SU-DHL-6 (cell line): ENCODE results near the gene IFI35.

ENCODE experiments used
- H2AFZ ChIP-seq: fragments of 200-600 bp; sonication (generic); 2 replicates; pipeline ENCODE4 v1.6.1; 2014; ENCODE audit warnings: low read depth, mild to moderate bottlenecking, moderate library complexity, mixed read lengths, antibody characterized with exemption, low read length; ENCODE audit not compliant: severe bottlenecking
- H3F3A ChIP-seq: fragments of 200-600 bp; shearing (Covaris generic); 2 replicates; pipeline ENCODE4 v1.6.0; 2016; ENCODE audit warnings: antibody characterized with exemption, mild to moderate bottlenecking; ENCODE audit not compliant: insufficient read depth
- H3K27ac ChIP-seq: fragments of 200-600 bp; sonication (generic); 2 replicates; pipeline ENCODE4 v1.5.1; 2016; ENCODE audit warnings: low read depth, mild to moderate bottlenecking, low read length, moderate library complexity, mixed read lengths
- H3K27me3 ChIP-seq: fragments of 200-600 bp; sonication (generic), shearing (Covaris generic); 2 replicates; pipeline ENCODE4 v1.6.0; 2014; ENCODE audit warnings: mild to moderate bottlenecking, low read length
- H3K36me3 ChIP-seq: fragments of 200-600 bp; sonication (generic); 2 replicates; pipeline ENCODE4 v1.6.1; 2014; ENCODE audit warnings: mild to moderate bottlenecking, low read length, mixed read lengths
- H3K4me2 ChIP-seq: fragments of 300-600, 200-600 bp; shearing (Covaris generic), sonication (generic); 2 replicates; pipeline ENCODE4 v1.6.0; 2014; ENCODE audit warnings: low read length, low read depth, mild to moderate bottlenecking; ENCODE audit not compliant: poor library complexity, severe bottlenecking
- H3K4me3 ChIP-seq: fragments of 200-600 bp; sonication (generic); 2 replicates; pipeline ENCODE4 v1.5.1; 2014; ENCODE audit warnings: antibody characterized with exemption, low read length, mild to moderate bottlenecking, mixed read lengths; ENCODE audit not compliant: insufficient read depth, poor library complexity, severe bottlenecking
- H3K79me2 ChIP-seq: fragments of 200-600 bp; sonication (generic); 2 replicates; pipeline ENCODE4 v1.6.1; 2014; ENCODE audit warnings: mild to moderate bottlenecking, low read length, moderate library complexity; ENCODE audit not compliant: insufficient read depth
- H3K9ac ChIP-seq: fragments of 200-600 bp; sonication (generic); 2 replicates; pipeline ENCODE4 v1.7.0; 2014; ENCODE audit warnings: mild to moderate bottlenecking, low read length
- H3K9me2 ChIP-seq: fragments of 200-600 bp; sonication (generic); replicated peaks from 2 replicates; pipeline ENCODE4 v1.6.1; 2014; ENCODE audit warnings: low read length; ENCODE audit not compliant: insufficient read depth
- H3K9me3 ChIP-seq: fragments of 200-600 bp; sonication (generic); 2 replicates; pipeline ENCODE4 v1.6.1; 2014; ENCODE audit warnings: low read length, mixed read lengths; ENCODE audit not compliant: insufficient read depth
- H4K20me1 ChIP-seq: fragments of 200-600 bp; sonication (generic); 2 replicates; pipeline ENCODE4 v1.6.1; 2014; ENCODE audit warnings: low read depth, mild to moderate bottlenecking, antibody characterized with exemption, low read length, moderate library complexity, mixed read lengths
- CTCF ChIP-seq: fragments of 200-600 bp; sonication (generic); IDR thresholded peaks from one replicate; pipeline ENCODE4 v1.5.1; 2017; ENCODE audit warnings: antibody characterized with exemption, mild to moderate bottlenecking, low read length, moderate library complexity; ENCODE audit not compliant: insufficient read depth, poor library complexity, severe bottlenecking
- EZH2phosphoT487 ChIP-seq: fragments of 200-600 bp; sonication (generic), shearing (Covaris generic); conservative IDR thresholded peaks from 2 replicates; pipeline ENCODE4 v1.6.1; 2018; ENCODE audit warnings: mild to moderate bottlenecking, antibody characterized with exemption, low read length, moderate library complexity, mixed read lengths

Gene IFI35

GRCh38 chr17:43018932-43019331 is 12.3 kb downstream of the IFI35 start:
- H3F3A ChIP-seq: peaks cover 4% of the 10 kb centered on the region; the same call in 1 of the 2 replicates
- H4K20me1 ChIP-seq: no peaks in the 10 kb centered on the region
- no peak overlapping the region for H3K4me3 ChIP-seq
- H3K9ac ChIP-seq: no peak overlapping the region
- no peaks in the 10 kb centered on the region for H3K36me3 ChIP-seq
- H3K4me2 ChIP-seq: no peak overlapping the region
- no peaks in the 10 kb centered on the region for H3K27me3 ChIP-seq
- no peak overlapping the region for H2AFZ ChIP-seq
- no peaks in the 10 kb centered on the region for H3K9me3 ChIP-seq
- TF ChIP-seq EZH2phosphoT487: no peak
- TF ChIP-seq CTCF: no peak
- H3K9me2 ChIP-seq: no peaks in the 10 kb centered on the region
- H3K79me2 ChIP-seq: no peaks in the 10 kb centered on the region
- no peak overlapping the region for H3K27ac ChIP-seq

DNA sequence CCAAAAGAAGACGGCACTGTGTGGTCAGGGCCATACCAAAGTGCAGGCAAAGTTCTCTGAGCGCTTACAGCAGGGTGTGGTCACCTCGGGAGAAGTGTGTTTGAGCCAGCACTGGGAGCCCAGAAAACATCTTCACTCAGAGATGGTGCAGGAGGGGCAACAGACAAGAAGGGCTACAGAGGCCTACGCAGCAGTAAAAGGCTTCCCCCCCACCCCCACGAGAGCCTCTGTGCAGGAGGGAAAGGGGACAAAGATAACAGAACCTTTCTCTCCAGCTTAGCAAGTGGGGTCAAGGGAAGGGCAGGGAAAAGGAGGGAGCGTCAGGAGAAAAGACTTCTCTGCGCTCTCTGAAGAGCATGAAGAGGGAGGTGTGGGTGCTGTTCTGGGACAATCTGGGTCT is 12.8 kb downstream of the IFI35 start:
- Histone ChIP-seq H3K9me2 (no peaks in the 10 kb centered on the region), H3F3A (peaks cover 4% of the 10 kb centered on the region; the same call in 1 of the 2 replicates), H3K9me3 (no peaks in the 10 kb centered on the region), H4K20me1 (no peaks in the 10 kb centered on the region), H3K4me3 (no peak overlapping the region), H2AFZ (no peak overlapping the region), H3K27me3 (no peaks in the 10 kb centered on the region), H3K9ac (no peak overlapping the region), H3K79me2 (no peaks in the 10 kb centered on the region), H3K4me2 (no peak overlapping the region), H3K36me3 (no peaks in the 10 kb centered on the region), H3K27ac (no peak overlapping the region)
- TF ChIP-seq EZH2phosphoT487: no peak
- no peak for TF ChIP-seq CTCF

- H4K20me1 ChIP-seq: no peaks in the 10 kb centered on the region
- TF ChIP-seq EZH2phosphoT487: no peak
- no peak for TF ChIP-seq CTCF
- no peak overlapping the region for H3K4me3 ChIP-seq
- no peak overlapping the region for H3K27ac ChIP-seq
- H3K27me3 ChIP-seq: no peaks in the 10 kb centered on the region
- H3F3A ChIP-seq: peaks cover 4% of the 10 kb centered on the region; the same call in 1 of the 2 replicates
- no peaks in the 10 kb centered on the region for H3K36me3 ChIP-seq
- no peaks in the 10 kb centered on the region for H3K9me3 ChIP-seq
- no peak overlapping the region for H3K9ac ChIP-seq
- H3K4me2 ChIP-seq: no peak overlapping the region
- no peak overlapping the region for H2AFZ ChIP-seq
- H3K79me2 ChIP-seq: no peaks in the 10 kb centered on the region
- no peaks in the 10 kb centered on the region for H3K9me2 ChIP-seq
These were observed 13.5 kb downstream of the IFI35 start for GRCh38 chr17:43020030-43020621.
